DND-41 (cell line): ENCODE data around the gene MBTPS1.

Experiments
- ATAC-seq: fragments of 200-7000 bp; cut with Tn5 transposase; 3 replicates; pipeline ENCODE4 v1.9.1; 2021; ENCODE audit warnings: low read depth; ENCODE audit not compliant: insufficient read depth
- DNase-seq: peaks from one replicate; pipeline ENCODE4 v3.0.0-alpha.2; 2020
- H2AFZ ChIP-seq: 2 replicates; pipeline ENCODE4 v1.6.0; 2012; ENCODE audit warnings: low read depth, low read length
- H3K27ac ChIP-seq: 2 replicates; pipeline ENCODE4 v1.5.1; 2012; ENCODE audit warnings: low read length, inconsistent platforms
- H3K27me3 ChIP-seq: fragments of 200-600 bp; sonication (generic); 2 replicates; pipeline ENCODE4 v1.6.0; 2012; ENCODE audit warnings: low read length, mild to moderate bottlenecking, inconsistent platforms; ENCODE audit not compliant: insufficient read depth, poor library complexity
- H3K36me3 ChIP-seq: 2 replicates; pipeline ENCODE4 v1.5.1; 2012; ENCODE audit warnings: low read length, inconsistent platforms; ENCODE audit not compliant: insufficient read depth
- H3K4me1 ChIP-seq: 2 replicates; pipeline ENCODE4 v1.5.1; 2012; ENCODE audit warnings: mild to moderate bottlenecking, low read length; ENCODE audit not compliant: insufficient read depth
- H3K4me2 ChIP-seq: 2 replicates; pipeline ENCODE4 v1.6.0; 2012; ENCODE audit warnings: mild to moderate bottlenecking, moderate library complexity, low read length, inconsistent platforms; ENCODE audit not compliant: insufficient read depth
- H3K4me3 ChIP-seq, 2 experiments: fragments of 200-600 bp in 1 of 2; shearing (Covaris generic) in 1 of 2; 2 replicates each; pipeline ENCODE4 v1.5.1; 2012 to 2016; ENCODE audit warnings: inconsistent platforms in 2 of 2, low read length in 2 of 2, mild to moderate bottlenecking in 2 of 2, low read depth in 1 of 2, moderate library complexity in 1 of 2
- H3K79me2 ChIP-seq: 2 replicates; pipeline ENCODE4 v1.6.0; 2012; ENCODE audit warnings: low read length, inconsistent platforms; ENCODE audit not compliant: insufficient read depth
- H3K9ac ChIP-seq: 2 replicates; pipeline ENCODE4 v1.6.0; 2012; ENCODE audit warnings: low read depth, mild to moderate bottlenecking, inconsistent platforms, low read length, moderate library complexity
- H3K9me3 ChIP-seq: 2 replicates; pipeline ENCODE4 v1.5.1; 2012; ENCODE audit warnings: low read length, moderate library complexity, mild to moderate bottlenecking, inconsistent platforms; ENCODE audit not compliant: insufficient read depth, severe bottlenecking
- H4K20me1 ChIP-seq: 2 replicates; pipeline ENCODE4 v1.6.0; 2012; ENCODE audit warnings: low read length; ENCODE audit not compliant: insufficient read depth
- CTCF ChIP-seq: IDR thresholded peaks from 2 replicates; pipeline ENCODE4 v1.5.1; 2012; ENCODE audit warnings: borderline replicate concordance, low read length, moderate library complexity, mild to moderate bottlenecking; ENCODE audit not compliant: poor library complexity, severe bottlenecking; ENCODE audit errors: extremely low read depth
- EZH2 ChIP-seq: IDR thresholded peaks from 3 replicates; pipeline ENCODE4 v1.6.1; 2012; ENCODE audit warnings: borderline replicate concordance, low read depth, mild to moderate bottlenecking, moderate library complexity, low read length, inconsistent platforms; ENCODE audit not compliant: severe bottlenecking

Gene MBTPS1

GRCh38 chr16:84055366-84055765 is 61.4 kb downstream of the MBTPS1 start:
- no peak overlapping the region for H3K9ac ChIP-seq
- H3K4me1 ChIP-seq = no peaks in the 10 kb centered on the region
- no peak overlapping the region for H3K27ac ChIP-seq
- no peak overlapping the region for H3K4me2 ChIP-seq
- no peak overlapping the region for H2AFZ ChIP-seq
- 0 out of 2 replicates have a peak, but pooled peaks cover 2% of the 10 kb centered on the region for H3K79me2 ChIP-seq
- no peak for DNase-seq
- no peaks in the 10 kb centered on the region for H3K9me3 ChIP-seq
- TF ChIP-seq CTCF (no peak), EZH2 (no peak)
- H4K20me1 ChIP-seq = peaks cover 11% of the 10 kb centered on the region; the same call in 1 of the 2 replicates
- no peak for ATAC-seq
- peaks cover 87% of the 10 kb centered on the region for H3K36me3 ChIP-seq
- H3K4me3 ChIP-seq = no peak overlapping the region
- no peaks in the 10 kb centered on the region for H3K27me3 ChIP-seq

GRCh38 chr16:84054916-84055315 is 61.8 kb downstream of the MBTPS1 start:
- Histone ChIP-seq H3K27ac (no peak overlapping the region), H3K4me2 (no peak overlapping the region), H3K9ac (no peak overlapping the region), H3K4me3 (no peak overlapping the region), H3K79me2 (0 out of 2 replicates have a peak, but pooled peaks cover 2% of the 10 kb centered on the region), H3K4me1 (no peaks in the 10 kb centered on the region), H3K9me3 (no peaks in the 10 kb centered on the region), H4K20me1 (peaks cover 11% of the 10 kb centered on the region; the same call in 1 of the 2 replicates), H2AFZ (no peak overlapping the region), H3K27me3 (no peaks in the 10 kb centered on the region), H3K36me3 (peaks cover 87% of the 10 kb centered on the region)
- ATAC-seq (no peak), DNase-seq (no peak)
- no peak for TF ChIP-seq CTCF

- no peak for DNase-seq
- no peaks in the 10 kb centered on the region for H3K9me3 ChIP-seq
- TF ChIP-seq EZH2 = no peak
- no peak overlapping the region for H3K27ac ChIP-seq
- peaks cover 11% of the 10 kb centered on the region; the same call in 1 of the 2 replicates for H4K20me1 ChIP-seq
- no peak for ATAC-seq
- peaks cover 86% of the 10 kb centered on the region for H3K36me3 ChIP-seq
- H3K79me2 ChIP-seq = 0 out of 2 replicates have a peak, but pooled peaks cover 2% of the 10 kb centered on the region
- no peak overlapping the region for H3K4me2 ChIP-seq
- no peak overlapping the region for H2AFZ ChIP-seq
- no peak overlapping the region for H3K9ac ChIP-seq
- no peak overlapping the region for H3K4me3 ChIP-seq
- H3K27me3 ChIP-seq = no peaks in the 10 kb centered on the region
- H3K4me1 ChIP-seq = no peaks in the 10 kb centered on the region
These were observed 62.5 kb downstream of the MBTPS1 start for GRCh38 chr16:84054271-84054670.

GRCh38 chr16:84053237-84053636 is 63.5 kb downstream of the MBTPS1 start:
- Histone ChIP-seq H3K4me3 (no peak overlapping the region), H3K9me3 (no peaks in the 10 kb centered on the region), H3K9ac (no peak overlapping the region), H3K36me3 (peaks cover 83% of the 10 kb centered on the region), H3K27me3 (no peaks in the 10 kb centered on the region), H3K4me1 (no peaks in the 10 kb centered on the region), H3K79me2 (0 out of 2 replicates have a peak, but pooled peaks cover 2% of the 10 kb centered on the region), H3K4me2 (no peak overlapping the region), H2AFZ (no peak overlapping the region), H4K20me1 (peaks cover 8% of the 10 kb centered on the region; the same call in 1 of the 2 replicates), H3K27ac (no peak overlapping the region)
- TF ChIP-seq CTCF = no peak
- TF ChIP-seq EZH2 = no peak
- ATAC-seq (no peak), DNase-seq (no peak)
